SK-MEL-5 (cell line): ENCODE results near the gene PPFIA1. TPM values are rescaled to one million over a fixed set of nuclear protein-coding genes. Genes with fewer than 3 reads are reported as not detected.
"Not testable (repeated sequence)": the region's sequence is repeated elsewhere in the genome, so short reads cannot be mapped to it uniquely, and the experiment has no call there.

Experiments used
- DNase-seq: peaks from one replicate; pipeline ENCODE4 v3.0.0-alpha.2; 2016; ENCODE audit warnings: low read depth, low spot score
- in situ Hi-C: cut with HindIII; loops from 2 replicates; pipeline ENCODE4 v1.10.0; 2016; ENCODE audit warnings: low sequenced_read_pairs, high pct_unique_total_duplicates, low pct_unique_long_range_greater_than_20kb
- total RNA-seq: library from RNA; depleted of rRNA; stranded (reverse); fragments of >200 nt; shearing (Covaris generic); gene quantifications from 2 replicates; pipeline ENCODE4 v1.2.3, GENCODE V29; 2014

PPFIA1 gene
- total RNA-seq, 1 experiment from 2014 or later = 120 TPM

DNA sequence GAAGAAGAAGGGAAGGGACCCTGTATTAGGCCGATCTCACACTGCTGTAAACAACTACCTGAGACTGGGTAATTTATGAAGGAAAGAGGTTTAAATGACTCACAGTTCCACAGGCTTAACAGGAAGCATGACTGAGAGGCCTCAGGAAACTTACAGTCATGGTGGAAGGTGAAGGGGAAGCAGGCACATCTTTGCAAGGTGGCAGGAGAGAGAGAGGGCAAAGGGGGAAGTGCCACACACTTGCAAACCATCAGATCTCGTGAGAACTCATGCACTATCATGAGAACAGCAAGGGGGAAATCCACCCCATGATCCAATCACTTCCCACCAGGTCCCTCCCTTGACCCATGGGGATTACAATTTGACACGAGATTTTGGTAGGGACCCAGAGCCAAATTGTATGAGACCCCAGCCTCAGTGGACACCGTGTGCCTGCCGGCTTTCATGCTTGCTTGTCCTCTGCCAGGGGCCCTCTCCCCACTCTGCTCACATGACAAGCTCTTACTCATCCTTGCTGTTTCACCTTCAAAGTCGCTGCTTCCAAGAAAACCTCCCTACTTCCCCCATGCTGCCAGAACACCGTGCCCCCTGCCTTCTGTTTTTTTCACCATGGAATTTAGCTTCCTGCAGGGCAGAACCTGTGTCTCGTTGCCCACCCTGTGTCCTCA, 23.3 kb upstream of the PPFIA1 start:
- in situ Hi-C loops = no loop called here
- no peak for DNase-seq

DNA sequence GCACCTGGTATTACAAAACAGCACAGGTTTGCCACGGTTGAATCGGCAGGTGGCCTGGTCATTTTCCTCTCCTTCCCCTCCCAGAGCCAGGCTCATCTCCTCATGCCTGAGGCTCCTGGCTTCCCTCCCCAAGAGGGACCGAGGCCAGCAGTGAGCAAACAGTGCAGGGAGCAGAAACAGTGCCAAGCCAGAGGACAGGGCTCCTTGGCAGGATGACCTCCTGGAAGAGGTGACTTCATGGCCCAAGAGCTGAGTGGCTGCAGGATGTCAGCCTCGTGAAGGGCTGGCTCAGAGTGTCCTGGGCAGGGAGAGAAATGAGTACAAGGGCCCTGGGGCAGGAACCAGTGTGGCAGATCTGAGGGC, 22.8 kb upstream of the PPFIA1 start:
- in situ Hi-C loops = no loop called here
- no peak for DNase-seq

DNA sequence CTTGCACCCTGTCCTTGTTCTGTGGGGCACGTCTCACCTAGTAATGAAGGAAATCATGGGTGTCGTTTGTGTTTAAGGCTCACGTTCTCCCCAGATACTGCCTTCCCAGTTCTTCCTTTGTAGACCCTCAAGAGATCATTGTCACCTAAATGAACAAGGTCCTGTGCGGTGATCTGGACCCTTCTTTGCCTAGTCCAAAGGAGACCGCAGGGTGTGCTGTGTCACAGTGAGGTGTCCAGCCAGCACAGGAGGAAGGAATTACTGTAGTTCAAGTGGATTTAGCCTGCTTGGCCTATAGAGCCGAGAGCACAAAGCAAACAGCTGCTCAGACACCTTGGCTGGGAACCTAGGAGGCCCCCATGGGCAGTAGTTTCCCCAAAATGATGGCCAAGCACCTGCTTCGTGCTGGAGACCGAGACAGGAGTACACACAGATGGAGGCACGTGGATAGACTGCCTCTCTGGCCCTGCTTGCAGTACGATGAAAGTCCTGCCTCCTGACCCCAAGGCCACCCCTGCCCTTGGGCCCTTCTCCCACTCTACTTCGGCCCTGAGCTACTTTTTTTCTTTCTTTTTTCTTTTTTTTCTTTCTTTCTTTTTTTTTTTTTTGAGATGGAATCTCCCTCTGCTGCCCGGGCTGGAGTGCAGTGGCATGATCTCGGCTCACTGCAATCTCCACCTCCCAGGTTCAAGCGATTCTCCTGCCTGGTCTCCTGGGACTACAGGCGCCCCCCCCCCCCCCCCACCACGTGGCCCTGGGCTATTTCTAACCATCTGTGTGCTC, 19.4 kb upstream of the PPFIA1 start:
- in situ Hi-C loops = no loop called here

DNA sequence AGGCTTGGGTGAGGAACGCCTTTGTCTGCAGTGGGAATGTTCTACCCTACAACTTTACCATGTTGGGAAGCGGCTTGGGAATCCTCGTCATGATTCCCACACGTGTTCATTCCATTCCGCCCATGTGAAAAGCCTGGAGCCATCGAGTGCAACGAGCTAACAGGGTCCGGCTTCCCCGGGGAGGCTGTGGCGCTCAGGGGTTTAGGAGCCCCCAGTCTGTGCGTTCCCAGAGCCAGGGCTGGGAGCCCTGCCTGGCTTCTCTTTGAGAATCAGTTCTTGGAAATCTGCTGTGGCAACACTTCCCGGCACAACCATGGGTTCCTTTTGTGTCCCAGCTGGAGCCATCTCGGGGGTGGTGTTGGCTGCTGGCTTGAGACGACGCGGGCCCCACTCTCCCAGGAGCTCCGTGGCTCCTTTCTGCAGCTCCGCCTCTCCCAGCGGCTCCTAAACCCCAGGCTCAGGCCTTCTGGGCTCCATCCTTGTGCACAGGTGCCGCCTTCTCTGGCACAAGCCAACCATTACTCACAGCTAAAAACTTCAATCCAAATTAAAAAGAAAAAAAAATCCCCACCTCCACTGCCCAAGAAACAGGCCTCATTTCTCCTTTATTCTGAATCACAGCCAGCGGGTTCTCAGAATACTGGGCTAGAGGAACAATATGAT, 18.7 kb upstream of the PPFIA1 start:
- peak; percentile 51 for DNase-seq
- in situ Hi-C loops = no loop called here

More for the DNA sequence above, 19.4 kb upstream of the PPFIA1 start:
- DNase-seq = no peak

DNA sequence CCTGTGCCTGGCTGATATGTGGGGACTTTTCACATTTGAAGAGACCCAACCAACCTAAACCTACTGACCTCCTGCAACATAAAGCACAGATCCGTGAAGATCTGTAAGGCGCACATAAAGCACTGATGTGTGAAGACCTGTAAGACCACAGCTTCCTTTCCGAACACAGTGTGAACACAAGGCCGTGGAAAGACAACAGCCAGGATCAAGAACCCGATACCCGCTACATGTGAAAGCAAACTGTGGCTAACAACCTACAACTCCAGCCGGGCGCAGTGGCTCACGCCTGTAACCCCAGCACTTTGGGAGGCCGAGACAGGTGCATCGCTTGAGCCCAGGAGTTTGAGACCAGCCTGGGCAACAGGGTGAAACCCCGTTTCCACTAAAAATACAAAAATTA, 17.6 kb upstream of the PPFIA1 start:
- DNase-seq = no peak
- in situ Hi-C loops = no loop called here

DNA sequence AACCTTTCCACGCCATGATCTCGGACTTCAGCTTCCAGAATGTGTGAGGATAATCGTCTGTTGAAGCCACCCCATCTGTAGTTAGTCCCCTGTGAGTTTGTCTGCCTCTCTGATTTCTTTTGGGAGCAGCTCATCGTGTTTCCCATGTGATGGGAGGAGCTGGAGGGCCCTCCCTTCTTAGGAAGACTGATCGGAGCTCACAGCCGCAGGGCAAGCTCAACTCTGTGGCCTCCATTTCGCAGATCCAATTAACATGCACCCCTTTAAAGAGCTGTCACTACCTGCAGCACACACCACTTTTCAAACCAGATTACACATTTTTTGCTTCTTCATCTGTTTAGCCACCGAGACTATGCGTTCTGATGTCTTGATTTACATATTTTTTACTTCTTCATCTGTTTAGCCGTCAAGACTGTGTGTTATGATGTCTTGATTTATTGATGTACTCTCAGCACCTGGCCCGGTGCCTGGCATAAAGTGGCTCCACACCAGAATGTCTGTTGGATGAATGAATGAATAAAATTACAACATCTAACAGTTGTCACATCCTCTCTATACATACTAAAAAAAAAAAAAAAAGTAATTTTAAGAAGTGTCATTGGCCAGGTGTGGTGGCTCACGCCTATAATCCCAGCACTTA, 14.9 kb upstream of the PPFIA1 start:
- in situ Hi-C loops = no loop called here
- DNase-seq = no peak

DNA sequence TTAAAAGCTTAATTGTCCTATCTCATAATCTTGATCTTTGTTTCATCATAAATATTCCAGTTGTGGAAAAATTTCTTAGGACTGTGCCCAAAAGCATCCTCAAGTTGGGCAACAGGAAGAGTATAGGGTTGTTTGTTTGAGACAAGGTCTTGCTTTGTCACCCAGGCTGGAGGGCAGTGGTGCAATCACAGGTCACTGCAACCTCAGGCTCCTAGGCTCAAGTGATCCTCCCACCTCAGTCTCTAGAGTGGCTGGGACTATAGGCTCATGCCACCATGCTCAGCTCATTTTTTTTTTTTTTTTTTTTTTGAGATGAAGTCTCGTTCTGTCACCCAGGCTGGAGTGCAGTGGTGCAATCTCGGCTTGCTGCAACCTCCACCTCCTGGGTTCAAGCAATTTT, 11.4 kb upstream of the PPFIA1 start:
- DNase-seq = peak; percentile 74
- in situ Hi-C loops = not testable (repeated sequence)

DNA sequence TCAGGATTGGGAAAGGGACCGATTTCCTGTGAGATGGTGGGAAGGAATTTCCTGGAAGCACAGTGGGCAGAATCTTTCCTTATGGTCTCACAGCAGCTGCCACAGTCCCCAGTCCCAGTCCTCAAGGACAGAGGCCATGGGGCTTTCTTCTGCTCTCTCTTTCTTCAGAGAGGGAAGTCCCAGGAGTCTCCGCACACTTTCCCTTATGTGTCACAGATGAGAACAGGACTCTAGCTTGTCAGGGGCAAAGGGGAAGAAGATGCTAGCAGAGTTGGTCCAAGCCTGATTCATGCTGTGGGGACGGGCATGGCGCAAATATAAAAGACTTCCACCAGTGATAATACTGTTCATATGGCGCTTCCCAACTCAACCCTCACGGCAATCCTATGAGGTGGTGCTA, 7.5 kb upstream of the PPFIA1 start:
- in situ Hi-C loops = no loop called here
- no peak for DNase-seq

DNA sequence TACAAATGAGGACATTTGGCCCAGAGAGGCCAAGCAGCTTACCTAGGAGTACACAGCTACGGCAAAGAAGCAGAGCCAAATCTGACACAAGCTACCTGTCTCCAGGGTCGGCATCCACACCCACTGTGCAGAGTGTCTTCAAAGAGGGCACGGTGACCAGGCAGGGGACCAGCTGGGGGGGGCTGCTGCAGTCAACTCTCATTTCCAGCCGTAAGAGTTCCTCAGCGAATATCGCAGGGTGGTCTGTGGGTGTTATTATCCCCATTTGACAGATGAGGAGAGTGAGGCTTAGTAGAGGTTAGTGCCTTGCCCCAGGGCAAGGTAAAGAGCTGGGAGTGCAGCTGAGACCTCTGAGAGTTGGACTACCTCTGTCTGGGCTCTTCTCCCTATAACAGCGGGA, 7.1 kb upstream of the PPFIA1 start:
- in situ Hi-C loops = no loop called here
- no peak for DNase-seq

DNA sequence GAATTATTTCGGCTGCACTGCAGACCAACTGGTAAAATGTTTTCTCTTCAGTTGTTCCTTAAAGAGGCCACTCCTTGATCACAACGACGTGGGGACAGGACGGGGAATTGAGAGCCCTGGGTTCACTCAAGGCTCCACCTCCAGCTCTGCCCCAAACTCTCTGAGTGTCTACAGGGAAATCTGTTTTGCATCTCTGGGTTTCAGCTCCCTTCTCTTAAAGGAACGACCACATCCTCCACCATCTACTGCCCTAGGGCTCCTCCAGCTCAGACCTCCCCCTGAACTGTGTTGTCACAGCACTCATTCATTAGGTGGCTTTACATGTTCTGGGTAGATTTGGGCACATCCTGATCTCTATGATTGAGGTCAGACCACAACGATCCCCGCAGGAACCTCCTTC, 5.1 kb upstream of the PPFIA1 start:
- DNase-seq = no peak
- in situ Hi-C loops = no loop called here

DNA sequence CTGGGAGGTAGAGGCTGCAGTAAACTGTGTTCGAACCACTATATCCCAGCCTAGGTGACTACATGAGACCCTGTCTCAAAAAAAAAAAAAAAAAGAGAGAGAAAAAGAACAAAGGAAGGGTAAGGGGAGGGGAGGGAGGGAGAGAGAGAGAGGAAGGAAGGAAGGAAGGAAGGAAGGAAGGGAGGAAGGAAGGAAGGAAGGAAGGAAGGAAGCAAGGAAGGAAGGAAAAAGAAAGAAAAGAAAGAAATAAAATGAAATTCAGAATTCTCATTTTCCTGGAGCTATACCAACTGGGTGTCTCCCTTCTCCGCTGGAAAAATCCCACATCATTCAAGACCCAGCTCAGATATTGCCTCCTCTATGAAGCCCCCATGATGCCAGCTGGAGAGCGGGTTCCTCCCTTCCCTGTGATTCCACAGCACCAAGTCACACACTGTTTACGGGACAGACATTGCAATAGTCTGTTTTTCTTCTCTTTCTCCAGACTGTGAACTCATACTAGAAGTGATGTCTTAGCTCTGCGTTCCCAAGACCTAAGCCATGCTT, 3.0 kb upstream of the PPFIA1 start:
- DNase-seq = no peak
- in situ Hi-C loops = no loop called here

DNA sequence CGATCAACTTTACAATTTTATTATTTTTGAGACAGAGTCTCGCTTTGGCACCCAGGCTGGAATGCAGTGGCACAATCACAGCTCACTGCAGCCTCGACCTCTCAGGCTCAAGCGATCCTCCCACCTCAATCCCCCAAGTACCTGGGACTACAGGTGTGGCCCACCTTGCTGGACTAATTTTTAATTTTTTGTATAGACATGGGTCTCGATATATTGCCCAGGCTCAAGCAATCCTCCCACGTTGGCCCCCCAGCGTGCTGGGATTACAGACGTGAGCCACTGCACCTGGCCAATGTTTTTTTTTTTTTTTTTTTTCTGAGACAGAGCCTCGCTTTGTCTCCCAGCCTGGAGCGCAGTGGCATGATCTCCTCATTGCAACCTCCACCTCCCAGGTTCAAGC, 2.0 kb upstream of the PPFIA1 start:
- in situ Hi-C loops = no loop called here
- DNase-seq = no peak

DNA sequence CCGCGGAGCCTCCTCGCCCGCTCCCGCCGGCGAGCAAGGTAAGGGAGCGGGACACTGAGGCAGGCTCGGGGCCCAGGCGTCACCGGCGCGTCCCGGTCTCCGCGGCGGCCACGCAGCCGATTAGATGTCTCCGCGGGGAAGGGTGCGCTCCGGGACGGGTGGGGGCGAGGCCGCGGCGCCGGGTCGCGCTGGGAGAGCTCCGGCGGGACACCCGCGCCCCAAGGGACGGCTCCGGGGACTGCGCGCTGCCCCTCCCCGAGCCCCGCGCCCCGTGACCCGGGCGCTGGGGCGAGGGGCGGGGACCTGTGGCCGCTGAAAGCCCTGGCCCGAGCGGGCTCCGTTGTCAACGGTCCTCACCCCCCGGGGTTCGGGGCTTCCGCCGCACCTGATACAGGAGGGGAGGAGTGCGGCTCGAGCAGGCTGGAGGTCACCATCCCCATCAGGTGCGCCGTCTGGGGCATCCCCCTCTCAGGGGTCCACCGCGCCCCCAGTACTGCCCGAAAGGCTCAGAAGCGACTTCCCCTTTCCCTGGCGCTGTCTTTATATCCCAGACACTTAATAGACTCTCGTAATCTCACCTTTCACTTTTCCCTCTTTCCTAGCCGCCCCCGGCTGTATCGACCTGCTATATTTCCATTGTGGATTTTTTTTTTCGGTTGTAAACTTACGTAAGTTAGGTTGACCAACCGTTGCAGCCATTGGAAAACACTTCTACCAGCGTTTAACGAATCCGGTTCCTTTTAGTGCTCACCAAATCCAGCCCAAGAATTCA, 573 bp downstream of the PPFIA1 start:
- in situ Hi-C loops = no loop called here
- DNase-seq = peak; percentile 45

DNA sequence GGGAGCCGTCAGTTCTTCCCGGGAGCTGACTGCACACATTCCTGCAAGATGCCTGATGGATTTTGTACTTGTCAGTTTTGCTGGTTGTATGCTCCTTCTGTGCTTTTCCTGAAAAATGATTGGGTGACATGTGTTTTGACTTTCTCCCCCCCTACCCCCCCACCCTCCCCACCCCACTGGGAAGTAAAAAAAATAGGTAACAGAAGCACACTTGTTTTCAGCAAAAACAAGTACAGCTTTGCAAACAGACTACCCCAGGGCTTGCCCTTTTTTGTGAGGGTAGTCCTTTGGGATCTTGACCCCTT, 1.1 kb downstream of the PPFIA1 start:
- in situ Hi-C loops = no loop called here
- DNase-seq = peak; percentile 61

DNA sequence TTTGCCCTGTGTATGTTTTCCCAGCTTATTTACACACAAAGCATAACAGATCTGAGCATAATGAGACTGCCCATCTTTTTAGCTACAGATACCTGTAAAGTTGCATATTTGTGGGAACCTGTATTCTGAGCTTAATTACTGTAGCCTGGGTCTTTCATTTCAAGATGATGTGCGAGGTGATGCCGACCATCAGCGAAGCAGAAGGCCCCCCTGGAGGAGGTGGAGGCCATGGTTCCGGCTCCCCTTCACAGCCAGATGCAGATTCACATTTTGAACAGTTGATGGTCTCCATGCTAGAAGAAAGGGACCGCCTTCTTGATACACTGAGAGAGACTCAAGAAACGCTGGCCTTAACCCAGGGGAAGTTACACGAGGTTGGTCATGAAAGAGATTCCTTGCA, 1.5 kb downstream of the PPFIA1 start:
- no peak for DNase-seq
- in situ Hi-C loops = no loop called here

DNA sequence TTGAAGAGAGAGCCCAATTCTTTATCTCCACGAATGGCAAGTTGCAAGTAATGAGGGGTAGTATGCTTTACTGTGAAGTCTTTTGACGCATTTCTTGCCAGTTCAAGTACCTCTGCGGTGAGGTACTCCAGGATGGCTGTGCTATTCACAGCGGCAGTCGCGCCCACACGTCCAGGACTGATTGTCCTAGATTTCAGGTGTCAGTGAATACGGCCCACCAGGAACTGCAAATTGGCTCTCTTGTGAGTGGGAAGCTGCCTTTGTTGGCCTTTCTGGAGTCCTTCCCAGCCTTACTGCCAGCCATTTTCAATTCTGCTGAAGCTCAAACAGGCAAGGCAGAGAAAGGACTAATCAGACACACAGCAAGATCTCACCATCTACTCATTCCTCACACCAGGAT, 8.5 kb downstream of the PPFIA1 start:
- no peak for DNase-seq
- in situ Hi-C loops = no loop called here

DNA sequence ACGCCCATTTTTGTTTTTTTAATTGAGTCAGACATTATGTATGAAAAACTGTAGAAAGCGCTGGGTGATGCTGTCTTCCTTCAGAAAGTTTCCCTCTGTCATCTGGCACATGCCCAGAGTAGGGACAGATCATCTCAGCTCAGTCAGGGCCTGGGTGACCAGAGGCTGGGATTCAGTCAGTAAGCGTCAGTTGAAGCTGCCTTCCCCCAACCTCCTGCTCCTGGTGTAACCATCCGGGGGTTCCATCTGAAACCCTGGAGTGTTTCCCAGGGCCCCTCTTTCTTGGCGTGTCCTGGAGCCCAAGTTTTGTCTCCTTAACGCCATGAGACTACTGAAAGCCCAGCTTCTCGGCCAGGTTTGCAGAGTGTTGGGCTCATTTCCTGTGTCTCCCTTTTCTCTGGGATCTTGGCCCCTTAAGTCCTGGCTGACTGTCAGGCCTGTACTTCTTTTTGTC, 10.7 kb downstream of the PPFIA1 start:
- no peak for DNase-seq
- in situ Hi-C loops = loop anchor here (5.0 kb wide), 1 partner anchor 71 kb away; no protein-coding TSS in a partner anchor
